Kidney capillary endothelial cell (primary cell): Measurements from ENCODE around the gene PDS5A.
"Not testable (repeated sequence)": the region's sequence is repeated elsewhere in the genome, so short reads cannot be mapped to it uniquely, and the experiment has no call there.

Source experiments
- DNase-seq: peaks from one replicate; pipeline ENCODE4 v3.0.0-alpha.2; 2018; ENCODE audit warnings: low spot score

The PDS5A gene

DNA sequence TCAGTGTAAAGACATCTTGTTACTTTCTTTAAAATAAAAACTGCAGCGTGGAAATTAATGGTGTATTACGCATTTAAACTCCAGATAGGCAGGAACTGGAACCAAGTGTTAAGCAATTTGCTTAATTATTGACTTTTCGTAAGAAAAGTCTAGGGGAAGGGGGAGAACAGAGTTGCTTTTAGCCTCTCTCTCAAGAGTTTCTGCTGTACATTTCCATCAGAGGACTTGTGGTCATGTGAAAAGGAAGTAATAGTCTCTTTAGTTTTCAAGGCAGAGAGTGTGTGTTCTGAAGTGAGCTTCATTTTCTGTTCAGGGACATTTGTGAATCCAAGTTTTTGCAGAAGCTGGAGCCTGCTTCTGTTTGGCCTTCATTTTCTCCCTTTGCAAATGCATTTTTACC is 152.6 kb downstream of the PDS5A start:
- DNase-seq: no peak

DNA sequence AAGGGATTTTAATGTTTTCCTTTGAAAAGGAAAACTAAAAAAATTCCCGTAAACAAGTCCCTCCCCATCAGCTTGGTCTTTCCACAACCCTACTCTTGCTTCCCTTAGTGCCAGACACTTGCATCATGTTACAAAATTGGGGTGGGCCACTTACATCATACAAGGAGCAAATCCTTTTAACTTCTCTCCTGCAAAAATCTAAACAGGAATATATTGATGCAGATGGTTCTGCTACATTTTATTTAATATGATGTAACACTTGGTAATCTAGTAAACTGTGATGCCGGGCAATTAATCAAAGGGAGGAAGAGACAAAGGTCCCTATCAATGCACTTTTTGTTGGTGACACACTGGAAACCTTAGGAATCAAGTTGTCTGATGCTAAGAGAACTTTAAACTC is 154.5 kb downstream of the PDS5A start:
- no peak for DNase-seq

DNA sequence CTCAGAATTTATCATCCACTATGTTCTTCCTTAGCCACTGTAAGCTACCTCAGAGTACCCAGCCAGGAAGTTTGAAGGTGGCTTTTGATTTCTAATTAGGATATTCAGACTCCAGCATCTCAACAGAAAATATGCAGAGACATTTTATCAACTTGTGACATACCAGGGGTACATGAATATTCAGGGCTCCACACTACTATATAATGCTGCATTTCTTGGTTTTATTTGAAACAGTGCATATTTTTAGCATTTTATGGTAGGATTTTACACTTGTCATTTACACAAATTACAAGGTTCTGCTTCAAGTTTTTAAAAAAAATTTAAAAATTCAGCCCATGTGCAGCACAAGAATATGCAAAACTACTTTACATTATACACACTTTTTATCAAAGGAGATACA is 155.0 kb downstream of the PDS5A start:
- no peak for DNase-seq

DNA sequence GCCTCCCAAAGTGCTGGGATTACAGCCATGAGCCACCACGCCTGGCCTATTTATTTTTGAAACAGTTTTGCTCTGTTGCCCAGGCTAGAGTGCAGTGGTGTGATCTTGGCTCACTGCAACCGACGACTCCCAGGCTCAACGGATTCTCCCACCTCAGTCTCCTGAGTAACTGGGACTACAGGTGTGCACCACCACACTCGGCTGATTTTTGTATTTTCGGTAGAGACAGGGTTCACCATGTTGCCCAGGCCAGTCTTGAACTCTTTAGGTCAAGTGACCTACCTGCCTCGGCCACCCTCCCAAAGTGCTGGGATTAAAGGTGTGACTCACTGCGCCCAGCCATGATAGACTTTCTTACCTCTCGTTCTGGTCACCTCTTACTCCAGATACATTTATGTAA is 155.8 kb downstream of the PDS5A start:
- no peak for DNase-seq

DNA sequence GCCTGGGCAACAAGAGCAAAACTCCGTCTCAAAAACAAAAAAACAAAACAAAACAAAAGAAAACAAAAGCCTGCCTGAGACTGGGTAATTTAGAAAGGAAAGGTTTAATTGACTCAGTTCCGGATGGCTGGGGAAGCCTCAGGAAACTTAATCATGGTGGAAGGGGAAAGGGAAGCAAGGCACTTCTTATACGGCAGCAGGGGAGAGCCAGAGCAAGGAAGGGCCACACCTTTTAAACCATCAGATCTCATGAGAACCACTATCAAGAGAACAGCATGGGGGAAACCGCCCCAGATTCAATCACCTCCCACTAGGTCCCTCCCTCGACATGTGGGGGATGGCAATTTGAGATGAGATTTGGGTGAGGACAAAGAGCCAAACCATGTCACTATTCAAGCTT is 157.5 kb downstream of the PDS5A start:
- peak; percentile 92 for DNase-seq

DNA sequence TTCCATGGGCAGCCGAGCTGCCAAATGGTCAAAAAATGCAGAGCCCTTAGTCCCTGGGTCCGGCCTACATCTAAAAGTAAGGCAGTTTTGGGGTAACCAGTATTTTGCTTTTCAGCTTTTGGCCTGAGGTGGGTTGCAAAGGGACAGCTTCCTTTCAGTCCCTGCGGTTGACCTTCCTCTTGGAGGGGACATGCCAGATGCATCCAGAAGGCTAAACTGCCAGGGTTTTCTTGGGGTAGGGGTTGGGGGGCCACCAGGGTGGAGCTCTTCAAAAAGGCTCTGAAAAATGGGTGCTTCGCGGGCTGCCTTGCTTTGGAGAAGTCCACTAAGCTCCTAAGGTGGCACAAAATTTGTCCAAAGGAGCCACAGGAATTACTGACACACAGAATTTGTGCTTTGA is 159.1 kb downstream of the PDS5A start:
- DNase-seq: no peak

DNA sequence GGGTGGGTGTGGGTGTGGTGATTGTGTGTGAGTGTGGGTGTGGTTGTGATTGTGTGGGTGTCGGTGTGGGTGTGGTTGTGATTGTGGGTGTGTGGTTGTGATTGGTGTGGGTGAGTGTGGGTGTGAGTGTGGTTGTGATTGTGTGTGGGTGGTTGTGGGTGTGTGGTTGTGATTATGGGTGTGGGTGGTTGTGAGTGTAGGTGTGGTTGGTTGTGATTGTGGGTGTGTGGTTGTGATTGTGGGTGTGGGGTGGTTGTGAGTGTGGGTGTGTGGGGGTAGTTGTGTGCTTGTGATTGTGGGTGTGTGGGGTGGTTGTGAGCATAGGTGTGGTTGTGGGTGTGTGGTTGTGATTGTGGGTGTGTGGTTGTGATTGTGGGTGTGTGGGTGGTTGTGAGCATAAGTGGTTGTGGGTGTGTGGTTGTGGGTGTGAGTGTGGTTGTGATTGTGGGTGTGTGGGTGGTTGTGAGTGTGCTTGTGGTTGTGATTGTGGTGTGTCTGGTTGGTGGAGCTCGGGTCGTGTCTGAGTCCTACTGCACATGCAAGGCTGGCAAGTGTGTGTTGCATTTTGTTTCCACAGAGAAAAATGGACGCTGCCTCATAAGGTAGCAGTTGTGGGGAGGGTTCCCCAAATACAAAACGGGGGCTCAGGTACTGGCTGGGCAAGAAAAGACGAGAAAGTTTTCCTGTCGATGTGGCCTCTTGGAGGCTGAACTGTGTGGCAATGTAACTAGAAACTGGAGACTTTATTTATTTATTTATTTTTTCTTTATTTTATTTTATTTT is 163.1 kb downstream of the PDS5A start:
- no peak for DNase-seq

DNA sequence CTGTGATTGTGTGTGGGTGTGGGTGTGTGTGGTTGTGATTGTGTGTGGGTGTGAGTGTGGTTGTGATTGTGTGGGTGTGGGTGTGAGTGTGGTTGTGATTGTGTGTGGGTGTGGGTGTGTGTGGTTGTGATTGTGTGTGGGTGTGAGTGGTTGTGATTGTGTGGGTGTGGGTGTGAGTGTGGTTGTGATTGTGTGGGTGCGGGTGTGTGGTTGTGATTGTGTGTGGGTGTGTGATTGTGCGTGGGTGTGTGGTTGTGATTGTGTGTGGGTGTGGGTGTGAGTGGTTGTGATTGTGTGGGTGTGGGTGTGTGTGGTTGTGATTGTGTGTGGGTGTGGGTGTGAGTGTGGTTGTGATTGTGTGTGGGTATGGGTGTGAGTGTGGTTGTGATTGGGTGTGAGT is 163.9 kb downstream of the PDS5A start:
- not testable (repeated sequence) for DNase-seq

DNA sequence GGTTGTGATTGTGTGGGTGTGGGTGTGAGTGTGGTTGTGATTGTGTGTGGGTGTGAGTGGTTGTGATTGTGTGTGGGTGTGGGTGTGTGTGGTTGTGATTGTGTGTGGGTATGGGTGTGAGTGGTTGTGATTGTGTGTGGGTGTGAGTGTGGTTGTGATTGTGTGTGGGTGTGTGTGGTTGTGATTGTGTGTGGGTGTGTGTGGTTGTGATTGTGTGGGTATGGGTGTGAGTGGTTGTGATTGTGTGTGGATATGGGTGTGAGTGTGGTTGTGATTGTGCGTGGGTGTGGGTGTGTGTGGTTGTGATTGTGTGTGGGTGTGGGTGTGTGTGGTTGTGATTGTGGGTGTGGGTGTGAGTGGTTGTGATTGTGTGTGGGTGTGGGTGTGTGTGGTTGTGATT is 164.7 kb downstream of the PDS5A start:
- not testable (repeated sequence) for DNase-seq

DNA sequence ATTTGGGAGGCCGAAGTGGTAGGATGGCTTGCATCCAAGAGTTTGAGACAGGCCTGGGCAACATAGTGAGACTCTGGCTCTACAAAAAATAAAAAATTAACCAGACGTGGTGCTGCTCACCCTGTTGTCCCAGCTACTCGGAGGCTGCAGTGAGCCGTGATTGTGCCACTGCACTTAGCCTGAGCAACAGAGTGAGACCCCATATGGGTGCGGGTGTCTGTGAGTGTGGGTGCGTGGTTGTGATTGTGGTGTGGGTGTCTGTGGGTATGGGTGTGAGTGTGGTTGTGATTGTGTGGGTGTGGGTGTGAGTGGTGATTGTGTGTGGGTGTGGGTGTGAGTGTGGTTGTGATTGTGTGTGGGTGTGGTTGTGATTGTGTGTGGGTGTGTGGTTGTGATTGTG is 165.2 kb downstream of the PDS5A start:
- DNase-seq: no peak

DNA sequence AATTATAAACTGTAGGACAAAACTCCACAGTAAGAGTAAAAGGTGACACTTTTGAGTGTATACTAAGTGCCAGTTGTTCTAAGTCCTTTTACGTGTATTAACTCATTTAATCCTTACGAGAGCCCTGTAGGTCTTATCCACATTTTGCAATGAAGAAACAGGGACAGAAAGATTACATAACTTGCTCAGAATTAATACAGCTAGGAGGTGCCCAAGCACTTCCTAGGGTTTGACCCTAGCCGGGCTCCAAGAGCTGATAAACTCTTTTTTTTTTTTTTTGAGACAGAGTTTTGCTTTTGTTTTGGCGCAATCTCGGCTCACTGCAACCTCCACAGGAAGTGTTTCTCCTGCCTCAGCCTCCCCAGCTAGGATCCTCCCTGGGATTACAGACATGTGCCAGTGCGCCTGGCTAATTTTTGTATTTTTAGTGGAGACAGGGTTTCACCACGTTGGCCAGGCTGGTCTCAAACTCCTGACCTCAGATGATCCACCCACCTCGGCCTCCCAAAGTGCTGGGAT is 169.4 kb downstream of the PDS5A start:
- DNase-seq: no peak

DNA sequence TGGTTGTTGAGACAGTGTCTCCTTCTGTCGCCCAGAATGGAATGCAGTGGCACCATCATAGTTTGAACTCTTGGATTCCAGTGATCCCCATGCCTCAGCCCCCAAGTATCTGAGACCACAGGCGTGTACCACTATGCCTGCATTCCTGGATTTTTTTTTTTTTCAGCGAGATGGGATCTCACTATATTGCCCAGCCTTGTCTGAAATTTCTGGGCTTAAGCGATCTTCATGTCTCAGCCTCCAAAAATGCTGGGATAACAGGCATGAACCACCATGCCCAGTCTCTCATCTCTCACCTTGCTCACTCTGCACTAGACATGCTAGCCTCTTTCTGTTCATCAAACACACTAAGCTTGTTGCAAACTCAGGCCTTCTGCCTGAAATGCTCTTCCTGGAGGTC is 175.7 kb downstream of the PDS5A start:
- DNase-seq: no peak

DNA sequence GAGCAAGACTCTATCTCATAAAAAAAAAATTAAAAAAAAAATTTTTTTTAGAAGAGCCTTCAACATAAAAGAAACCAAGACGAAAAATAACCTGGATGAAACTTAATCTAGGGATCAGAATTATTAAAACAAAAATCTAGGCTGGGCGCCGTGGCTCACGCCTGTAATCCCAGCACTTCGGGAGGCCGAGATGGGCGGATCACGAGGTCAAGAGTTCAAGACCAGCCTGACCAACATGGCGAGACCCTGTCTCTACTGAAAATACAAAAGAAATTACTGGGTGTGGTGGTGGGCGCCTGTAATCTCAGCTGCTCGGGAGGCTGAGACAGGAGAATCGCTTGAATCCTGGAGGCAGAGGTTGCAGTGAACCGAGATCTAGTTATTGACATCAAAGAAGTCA is 184.7 kb downstream of the PDS5A start:
- DNase-seq: not testable (repeated sequence)

DNA sequence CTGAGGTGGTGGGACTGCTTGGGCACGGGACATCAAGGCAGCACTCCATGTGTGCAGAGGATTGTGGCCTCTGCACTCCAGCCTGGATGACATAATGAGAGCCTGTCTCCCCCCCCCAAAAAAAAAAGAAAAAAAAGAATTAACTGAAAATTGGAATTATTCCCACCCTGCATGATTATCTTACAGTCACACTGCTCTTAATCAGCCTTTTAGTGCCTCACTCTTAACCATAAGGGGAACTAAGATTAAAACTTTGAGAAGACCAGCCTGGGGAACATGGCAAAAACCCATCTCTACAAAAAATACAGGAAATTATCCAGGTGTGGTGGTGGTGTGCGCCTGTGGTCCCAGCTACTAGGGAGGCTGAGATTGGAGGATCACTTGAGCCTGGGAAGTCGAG is 185.2 kb downstream of the PDS5A start:
- no peak for DNase-seq

DNA sequence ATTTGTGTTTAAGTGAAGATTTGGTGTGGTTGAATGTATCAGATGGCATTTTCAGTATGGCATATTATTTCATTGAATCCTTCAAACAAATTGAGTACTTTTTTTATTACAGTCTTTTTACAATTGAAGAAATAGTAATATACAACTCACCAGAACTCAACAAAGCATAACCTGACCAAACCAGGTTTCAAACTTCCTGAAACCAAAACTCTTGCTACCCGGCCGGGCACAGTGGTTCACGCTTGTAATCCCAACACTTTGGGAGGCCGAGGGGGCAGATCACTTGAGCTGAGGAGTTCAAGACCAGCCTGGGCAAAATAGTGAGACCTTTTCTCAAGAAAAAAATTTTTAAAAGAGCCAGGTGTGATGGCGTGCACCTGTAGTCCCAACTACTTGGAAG is 185.6 kb downstream of the PDS5A start:
- DNase-seq: no peak

DNA sequence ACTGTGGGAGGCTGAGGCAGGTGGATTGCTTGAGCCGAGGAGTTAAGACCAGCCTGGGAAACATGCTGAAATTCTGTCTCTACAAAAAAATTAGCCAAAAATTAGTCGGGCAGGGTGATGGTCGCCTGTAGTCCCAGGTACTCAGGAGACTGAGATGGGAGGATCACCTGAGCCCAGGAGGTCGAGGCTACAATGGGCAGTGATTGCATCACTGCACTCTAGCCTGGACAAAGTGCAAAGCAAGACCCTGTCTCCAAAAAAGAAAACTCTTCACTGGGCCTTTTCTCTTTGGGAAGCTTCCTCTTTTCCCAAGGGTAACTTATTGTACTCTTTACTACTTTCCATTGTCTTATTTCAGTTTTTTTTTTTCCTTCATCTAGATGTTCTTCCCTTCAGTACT is 190.9 kb downstream of the PDS5A start:
- DNase-seq: no peak

DNA sequence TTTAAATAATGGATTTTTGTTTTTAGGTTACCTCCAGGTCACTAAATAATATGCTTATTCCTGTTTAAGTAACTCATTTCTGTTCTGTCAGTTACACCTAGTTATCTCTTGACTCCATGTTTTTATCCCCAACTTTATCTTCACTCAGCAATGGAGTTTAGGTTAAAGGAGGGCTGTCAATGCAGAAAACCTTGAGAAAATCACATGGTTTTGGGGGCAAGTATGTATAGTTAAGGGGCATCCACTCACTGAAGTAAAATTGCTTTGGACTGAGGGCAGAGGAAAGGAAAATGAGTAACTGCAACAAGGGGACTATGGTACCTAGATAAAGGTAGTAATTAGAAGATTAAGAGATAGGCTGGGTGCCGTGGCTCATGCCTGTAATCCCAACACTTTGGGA is 192.6 kb downstream of the PDS5A start:
- no peak for DNase-seq

DNA sequence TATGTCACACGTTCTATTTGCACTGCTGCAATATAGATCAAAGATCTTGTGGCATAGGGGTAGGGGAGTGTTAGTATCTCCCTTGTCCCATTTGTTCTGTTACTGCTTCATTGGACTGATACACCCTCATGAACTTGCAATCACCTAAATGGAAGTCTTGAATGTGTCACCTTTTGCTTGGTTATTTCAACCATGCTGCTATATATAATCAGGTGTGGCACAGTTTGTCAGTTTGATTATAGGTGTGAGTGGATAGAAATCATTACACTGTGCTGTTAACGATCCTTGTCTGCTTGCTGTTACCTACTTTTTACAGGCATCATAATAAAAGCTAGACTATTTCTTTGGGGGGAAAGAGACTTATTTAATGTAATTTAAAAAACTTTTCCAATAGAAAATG is 195.7 kb downstream of the PDS5A start:
- DNase-seq: not testable (repeated sequence)
